Measurements from ENCODE around the gene C11orf58.

Gene C11orf58

GRCh38 chr11:16722581-16723344 is 15.7 kb upstream of the C11orf58 start:
- Histone ChIP-seq H3K4me1 (no peaks in the 10 kb centered on the region), H3K36me3 (ENCODE audit: control insufficient read depth, insufficient read depth, low read length) (no peaks in the 10 kb centered on the region), H2AFZ (no peak overlapping the region), H3K4me3 (ENCODE audit: low read depth, low read length) (no peak overlapping the region), H3K9me3 (ENCODE audit: control insufficient read depth, low read length) (no peaks in the 10 kb centered on the region), H3K27ac (no peak overlapping the region), H3K9ac (no peak overlapping the region), H3K27me3 (ENCODE audit: control insufficient read depth, insufficient read depth, low read length) (no peaks in the 10 kb centered on the region), H3K4me2 (ENCODE audit: low read length) (no peak overlapping the region), H3K79me2 (no peaks in the 10 kb centered on the region)
- TF ChIP-seq, protein P1, sequence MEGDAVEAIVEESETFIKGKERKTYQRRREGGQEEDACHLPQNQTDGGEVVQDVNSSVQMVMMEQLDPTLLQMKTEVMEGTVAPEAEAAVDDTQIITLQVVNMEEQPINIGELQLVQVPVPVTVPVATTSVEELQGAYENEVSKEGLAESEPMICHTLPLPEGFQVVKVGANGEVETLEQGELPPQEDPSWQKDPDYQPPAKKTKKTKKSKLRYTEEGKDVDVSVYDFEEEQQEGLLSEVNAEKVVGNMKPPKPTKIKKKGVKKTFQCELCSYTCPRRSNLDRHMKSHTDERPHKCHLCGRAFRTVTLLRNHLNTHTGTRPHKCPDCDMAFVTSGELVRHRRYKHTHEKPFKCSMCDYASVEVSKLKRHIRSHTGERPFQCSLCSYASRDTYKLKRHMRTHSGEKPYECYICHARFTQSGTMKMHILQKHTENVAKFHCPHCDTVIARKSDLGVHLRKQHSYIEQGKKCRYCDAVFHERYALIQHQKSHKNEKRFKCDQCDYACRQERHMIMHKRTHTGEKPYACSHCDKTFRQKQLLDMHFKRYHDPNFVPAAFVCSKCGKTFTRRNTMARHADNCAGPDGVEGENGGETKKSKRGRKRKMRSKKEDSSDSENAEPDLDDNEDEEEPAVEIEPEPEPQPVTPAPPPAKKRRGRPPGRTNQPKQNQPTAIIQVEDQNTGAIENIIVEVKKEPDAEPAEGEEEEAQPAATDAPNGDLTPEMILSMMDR (IDR thresholded peaks at IDR 0.05), result no peak

DNA sequence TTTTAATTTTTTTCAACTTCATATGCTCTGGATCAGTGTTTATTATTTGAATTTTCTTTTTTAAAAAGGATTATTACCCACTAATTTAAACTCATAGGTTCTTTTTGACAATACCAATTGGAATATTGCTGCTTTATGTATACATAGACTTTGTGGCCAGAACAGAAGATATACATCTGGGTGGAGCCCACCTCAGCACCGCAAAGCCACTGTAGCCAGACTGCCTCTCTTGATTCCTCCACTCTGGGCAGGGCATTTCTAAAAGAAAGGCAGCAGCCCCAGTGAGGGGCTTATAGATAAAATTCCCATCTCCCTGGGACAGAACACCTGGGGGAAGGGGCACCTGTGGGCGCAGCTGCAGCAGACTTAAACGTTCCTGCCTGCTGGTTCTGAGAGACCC is 10.6 kb upstream of the C11orf58 start:
- no peaks in the 10 kb centered on the region for H3K9me3 ChIP-seq (ENCODE audit: control insufficient read depth, low read length)
- H3K79me2 ChIP-seq, result no peaks in the 10 kb centered on the region
- no peak overlapping the region for H3K9ac ChIP-seq
- H3K4me2 ChIP-seq (ENCODE audit: low read length), result no peak overlapping the region
- H3K4me1 ChIP-seq, result no peaks in the 10 kb centered on the region
- H3K27ac ChIP-seq, result no peak overlapping the region
- no peaks in the 10 kb centered on the region for H3K27me3 ChIP-seq (ENCODE audit: control insufficient read depth, insufficient read depth, low read length)
- no peak overlapping the region for H2AFZ ChIP-seq
- no peak overlapping the region for H3K4me3 ChIP-seq (ENCODE audit: low read depth, low read length)
- TF ChIP-seq, protein P1 (IDR thresholded peaks at IDR 0.05), result no peak
- H3K36me3 ChIP-seq (ENCODE audit: control insufficient read depth, insufficient read depth, low read length), result no peaks in the 10 kb centered on the region

DNA sequence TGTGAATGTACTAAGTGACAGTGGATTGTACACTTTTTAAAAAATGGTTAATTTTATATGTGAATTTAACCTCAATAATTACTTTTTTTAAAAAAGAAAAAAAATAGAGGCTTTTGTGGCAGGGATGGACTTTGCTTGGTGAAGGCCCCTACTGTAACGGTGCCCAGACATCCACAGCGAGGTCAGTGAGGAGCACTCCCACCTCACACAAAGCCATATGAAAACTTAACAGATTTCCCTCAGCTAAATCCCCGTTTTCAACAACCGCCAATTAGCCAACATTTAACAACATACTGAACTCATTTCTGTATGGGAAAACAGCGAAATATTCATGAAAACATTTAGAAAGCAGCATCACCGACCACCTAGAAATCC is 642 bp upstream of the C11orf58 start:
- H3K36me3 ChIP-seq (ENCODE audit: control insufficient read depth, insufficient read depth, low read length), result no peaks in the 10 kb centered on the region
- H3K9ac ChIP-seq, result no peak overlapping the region
- H3K27me3 ChIP-seq (ENCODE audit: control insufficient read depth, insufficient read depth, low read length), result no peaks in the 10 kb centered on the region
- H3K9me3 ChIP-seq (ENCODE audit: control insufficient read depth, low read length), result no peaks in the 10 kb centered on the region
- peak overlapping the region; percentile 98 for H3K27ac ChIP-seq
- peaks cover 4% of the 10 kb centered on the region for H3K4me1 ChIP-seq
- peak overlapping the region; percentile 81 for H2AFZ ChIP-seq
- peak overlapping the region; percentile 78 for H3K4me2 ChIP-seq (ENCODE audit: low read length)
- peak overlapping the region; percentile 96 for H3K4me3 ChIP-seq (ENCODE audit: low read depth, low read length)
- H3K79me2 ChIP-seq, result peaks cover 29% of the 10 kb centered on the region
- TF ChIP-seq, protein P1 (IDR thresholded peaks at IDR 0.05), result no peak

- H2AFZ ChIP-seq, result peak overlapping the region; percentile 81
- no peaks in the 10 kb centered on the region for H3K36me3 ChIP-seq (ENCODE audit: control insufficient read depth, insufficient read depth, low read length)
- H3K27ac ChIP-seq, result peak overlapping the region; percentile 98
- peaks cover 29% of the 10 kb centered on the region for H3K79me2 ChIP-seq
- TF ChIP-seq, protein P1 (IDR thresholded peaks at IDR 0.05), result no peak
- no peaks in the 10 kb centered on the region for H3K9me3 ChIP-seq (ENCODE audit: control insufficient read depth, low read length)
- peaks cover 4% of the 10 kb centered on the region for H3K4me1 ChIP-seq
- H3K9ac ChIP-seq, result peak overlapping the region; percentile 51
- H3K4me3 ChIP-seq (ENCODE audit: low read depth, low read length), result peak overlapping the region; percentile 96
- H3K27me3 ChIP-seq (ENCODE audit: control insufficient read depth, insufficient read depth, low read length), result no peaks in the 10 kb centered on the region
- H3K4me2 ChIP-seq (ENCODE audit: low read length), result peak overlapping the region; percentile 83
These were observed 734 bp downstream of the C11orf58 start for GRCh38 chr11:16738947-16739815.
